Gastroesophageal sphincter (tissue), 3 donors: Measurements from ENCODE around the gene BOC.

Source experiments
- EP300 ChIP-seq: sonication (generic); formaldehyde crosslinking; IDR thresholded peaks from one replicate; pipeline ENCODE4 v1.6.1; 2017; ENCODE audit warnings: antibody characterized with exemption, mild to moderate bottlenecking
- POLR2A ChIP-seq, 2 donors: fragments of 450-650 bp; IDR thresholded peaks; one replicate each; pipeline ENCODE4 v1.6.1; 2017; ENCODE audit warnings: antibody characterized with exemption in 2 of 2, mild to moderate bottlenecking in 2 of 2, moderate library complexity in 1 of 2
- POLR2AphosphoS5 ChIP-seq: sonication (generic); formaldehyde crosslinking; IDR thresholded peaks from one replicate; pipeline ENCODE4 v1.6.1; 2017; ENCODE audit warnings: antibody characterized with exemption
- TF ChIP-seq, protein P1 (sequence below), 4 experiments: fragments of 200-600 bp in 2 of 4; fragments of 450-650 bp in 2 of 4; sonication (generic) in 1 of 4; IDR thresholded peaks; one replicate each; pipeline ENCODE4 v1.5.1; 2017 to 2019; ENCODE audit warnings: antibody characterized with exemption in 4 of 4, mild to moderate bottlenecking in 2 of 4, moderate library complexity in 2 of 4

DNA sequence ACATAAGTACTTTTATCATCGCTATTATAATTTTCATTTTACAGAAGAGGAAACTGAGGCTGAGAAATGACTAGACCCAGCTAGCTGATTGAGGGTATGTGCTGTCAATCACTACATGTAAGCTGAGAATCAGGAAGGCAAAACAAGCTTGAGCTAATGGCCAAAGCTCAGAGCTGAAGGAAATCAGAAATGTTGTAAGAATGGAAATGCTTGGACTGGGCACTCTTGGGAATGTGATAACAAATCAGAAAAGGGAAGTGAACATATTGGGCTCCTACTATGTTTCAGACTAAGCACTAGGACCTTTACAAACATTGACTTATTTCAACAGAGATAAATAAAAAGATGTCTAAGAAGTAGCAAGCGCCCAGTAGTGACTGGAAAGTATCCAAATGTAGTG, 33.8 kb upstream of the BOC start:
- TF ChIP-seq, protein P1, sequence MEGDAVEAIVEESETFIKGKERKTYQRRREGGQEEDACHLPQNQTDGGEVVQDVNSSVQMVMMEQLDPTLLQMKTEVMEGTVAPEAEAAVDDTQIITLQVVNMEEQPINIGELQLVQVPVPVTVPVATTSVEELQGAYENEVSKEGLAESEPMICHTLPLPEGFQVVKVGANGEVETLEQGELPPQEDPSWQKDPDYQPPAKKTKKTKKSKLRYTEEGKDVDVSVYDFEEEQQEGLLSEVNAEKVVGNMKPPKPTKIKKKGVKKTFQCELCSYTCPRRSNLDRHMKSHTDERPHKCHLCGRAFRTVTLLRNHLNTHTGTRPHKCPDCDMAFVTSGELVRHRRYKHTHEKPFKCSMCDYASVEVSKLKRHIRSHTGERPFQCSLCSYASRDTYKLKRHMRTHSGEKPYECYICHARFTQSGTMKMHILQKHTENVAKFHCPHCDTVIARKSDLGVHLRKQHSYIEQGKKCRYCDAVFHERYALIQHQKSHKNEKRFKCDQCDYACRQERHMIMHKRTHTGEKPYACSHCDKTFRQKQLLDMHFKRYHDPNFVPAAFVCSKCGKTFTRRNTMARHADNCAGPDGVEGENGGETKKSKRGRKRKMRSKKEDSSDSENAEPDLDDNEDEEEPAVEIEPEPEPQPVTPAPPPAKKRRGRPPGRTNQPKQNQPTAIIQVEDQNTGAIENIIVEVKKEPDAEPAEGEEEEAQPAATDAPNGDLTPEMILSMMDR (IDR thresholded peaks at IDR 0.05): no peak
- TF ChIP-seq POLR2A (IDR thresholded peaks at IDR 0.05) (no peak), POLR2AphosphoS5 (no peak), EP300 (no peak)
